Measurements from ENCODE around the gene OLFML2A.
A peak's percentile ranks its signal among the peaks of the same experiment; 100 is the strongest.

The OLFML2A gene

GRCh38 chr9:124857533-124858162 lies 80.7 kb downstream of the OLFML2A start:
- H3K36me3 ChIP-seq (ENCODE audit: control insufficient read depth, insufficient read depth, low read length), result peaks cover 46% of the 10 kb centered on the region

GRCh38 chr9:124858330-124859046 lies 81.6 kb downstream of the OLFML2A start:
- no peaks in the 10 kb centered on the region for H3K9me3 ChIP-seq (ENCODE audit: control insufficient read depth, insufficient read depth, low read length)
- no peaks in the 10 kb centered on the region for H3K27me3 ChIP-seq (ENCODE audit: control insufficient read depth, insufficient read depth, low read length)
- peaks cover 4% of the 10 kb centered on the region; the same call in 1 of the 2 replicates for H3K4me1 ChIP-seq (ENCODE audit: control insufficient read depth, insufficient read depth, low read length)
- H3K36me3 ChIP-seq (ENCODE audit: control insufficient read depth, insufficient read depth, low read length), result peaks cover 46% of the 10 kb centered on the region
- H3K27ac ChIP-seq (ENCODE audit: low read depth, low read length), result peak overlapping the region; percentile 33
- H3K4me3 ChIP-seq (ENCODE audit: low read depth, low read length), result no peak overlapping the region
- H3K9ac ChIP-seq (ENCODE audit: low read depth, low read length), result no peak overlapping the region

More at GRCh38 chr9:124857533-124858162, 80.7 kb downstream of the OLFML2A start:
- no peak overlapping the region for H3K4me3 ChIP-seq (ENCODE audit: low read depth, low read length)
- H3K9me3 ChIP-seq (ENCODE audit: control insufficient read depth, insufficient read depth, low read length), result no peaks in the 10 kb centered on the region
- H3K27me3 ChIP-seq (ENCODE audit: control insufficient read depth, insufficient read depth, low read length), result no peaks in the 10 kb centered on the region
- H3K27ac ChIP-seq (ENCODE audit: low read depth, low read length), result peak overlapping the region; percentile 8
- H3K4me1 ChIP-seq (ENCODE audit: control insufficient read depth, insufficient read depth, low read length), result peaks cover 5% of the 10 kb centered on the region; the same call in 1 of the 2 replicates
- H3K9ac ChIP-seq (ENCODE audit: low read depth, low read length), result no peak overlapping the region

DNA sequence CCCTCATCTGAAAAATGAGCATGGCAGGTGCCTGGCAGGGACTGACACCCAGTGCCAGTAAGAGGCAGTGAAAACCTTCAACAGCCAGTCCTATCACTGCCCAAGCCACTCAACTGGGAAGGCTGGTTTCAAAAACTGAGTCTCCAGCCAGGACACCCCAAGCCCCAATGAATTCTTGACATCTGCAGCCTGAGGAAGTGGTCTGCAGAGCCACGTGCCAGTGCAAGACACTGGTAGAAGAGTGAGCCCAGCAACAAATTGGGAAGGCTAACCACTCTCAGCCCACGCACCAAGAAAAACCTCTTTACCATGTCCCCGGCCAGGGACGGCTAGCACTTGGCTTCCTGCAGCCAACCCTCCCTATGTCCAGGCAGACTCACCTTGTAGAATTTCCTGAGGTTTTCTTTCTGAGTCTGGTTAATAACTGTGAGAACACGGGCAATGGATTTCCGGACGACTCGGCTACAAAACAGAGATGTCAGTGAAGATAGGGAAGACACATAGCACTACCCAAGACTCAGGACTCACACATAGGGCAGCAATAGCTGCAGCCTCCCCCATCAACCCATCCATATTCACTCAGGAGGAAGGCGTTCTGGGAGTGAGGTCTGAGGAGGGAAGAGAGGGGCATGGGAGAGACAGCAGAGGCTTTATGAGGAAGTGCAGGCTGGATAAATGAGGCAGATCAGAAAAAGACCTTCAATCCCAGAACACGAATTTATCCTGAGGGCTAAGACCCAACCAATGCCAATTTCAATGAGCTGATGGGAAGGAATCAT lies 83.1 kb downstream of the OLFML2A start:
- Histone ChIP-seq H3K4me1 (ENCODE audit: control insufficient read depth, insufficient read depth, low read length) (peaks cover 4% of the 10 kb centered on the region; the same call in 1 of the 2 replicates), H3K9ac (ENCODE audit: low read depth, low read length) (0 out of 2 replicates have a peak overlapping the region, but pooled peaks have one; percentile 18), H3K4me3 (ENCODE audit: low read depth, low read length) (peak overlapping the region; percentile 88), H3K9me3 (ENCODE audit: control insufficient read depth, insufficient read depth, low read length) (no peaks in the 10 kb centered on the region), H3K36me3 (ENCODE audit: control insufficient read depth, insufficient read depth, low read length) (peaks cover 46% of the 10 kb centered on the region), H3K27me3 (ENCODE audit: control insufficient read depth, insufficient read depth, low read length) (no peaks in the 10 kb centered on the region), H3K27ac (ENCODE audit: low read depth, low read length) (peak overlapping the region; percentile 32)

- peaks cover 46% of the 10 kb centered on the region for H3K36me3 ChIP-seq (ENCODE audit: control insufficient read depth, insufficient read depth, low read length)
- no peaks in the 10 kb centered on the region for H3K27me3 ChIP-seq (ENCODE audit: control insufficient read depth, insufficient read depth, low read length)
- H3K4me3 ChIP-seq (ENCODE audit: low read depth, low read length), result peak overlapping the region; percentile 88
- H3K9me3 ChIP-seq (ENCODE audit: control insufficient read depth, insufficient read depth, low read length), result no peaks in the 10 kb centered on the region
- H3K9ac ChIP-seq (ENCODE audit: low read depth, low read length), result peak overlapping the region; percentile 99
- peak overlapping the region; percentile 96 for H3K27ac ChIP-seq (ENCODE audit: low read depth, low read length)
- H3K4me1 ChIP-seq (ENCODE audit: control insufficient read depth, insufficient read depth, low read length), result peaks cover 4% of the 10 kb centered on the region; the same call in 1 of the 2 replicates
Observed at GRCh38 chr9:124860582-124861341, 83.8 kb downstream of the OLFML2A start.

DNA sequence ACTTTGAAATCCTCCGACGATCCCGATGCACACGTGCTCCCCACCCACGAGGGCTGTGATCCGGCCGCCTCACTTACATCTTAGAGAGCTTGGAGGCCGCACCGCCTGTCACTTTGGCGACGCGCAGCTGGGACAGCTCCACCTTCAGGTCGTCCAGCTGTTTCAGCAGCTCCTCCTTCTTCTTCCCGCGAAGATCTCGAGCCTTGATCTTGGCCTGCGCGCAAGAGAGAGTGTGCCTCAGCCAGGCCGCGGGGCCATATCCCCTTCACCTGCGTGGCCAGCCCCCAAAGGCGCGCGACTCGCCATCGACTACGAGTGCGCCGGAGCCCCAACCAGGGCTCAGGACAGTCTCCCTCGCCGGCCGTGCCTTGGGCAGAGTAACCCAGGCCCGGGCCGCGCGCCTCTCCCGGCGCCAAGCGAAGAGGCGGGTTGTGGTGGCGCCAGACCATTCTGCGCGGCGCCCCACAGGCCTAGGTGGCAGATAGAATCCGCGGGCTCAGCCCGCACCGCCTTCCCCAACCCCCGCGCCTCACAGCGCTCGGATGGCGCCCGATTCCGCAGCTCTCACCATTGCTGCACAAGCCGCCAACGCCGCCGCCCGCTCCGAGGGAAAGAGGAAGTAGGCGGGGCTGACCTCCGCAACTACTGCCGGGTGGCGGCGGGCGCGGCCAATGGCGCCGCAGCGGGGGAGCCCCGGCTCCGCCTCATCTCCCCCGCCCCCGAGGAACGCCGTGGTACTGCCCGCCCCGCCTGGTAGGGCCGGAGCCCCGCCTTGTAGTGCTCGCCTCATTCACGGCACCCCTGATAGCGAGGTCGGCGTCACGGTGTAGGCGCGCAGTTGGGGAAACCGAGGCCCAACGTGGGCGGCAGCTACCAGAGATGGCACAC lies 84.7 kb downstream of the OLFML2A start, which contains the start of the genes ARPC5L and RPL35:
ARPC5L (plus strand) TSS at position 789 of the 888 bp plus-strand sequence. CDS start 7,161 bp downstream, outside the sequence.
RPL35 (minus strand) TSS at position 616 of the 888 bp plus-strand sequence; CDS start at position 571, 45 bp downstream.
- H3K27ac ChIP-seq (ENCODE audit: low read depth, low read length), result peak within 1 kb of the TSS; percentile 96
- peak within 1 kb of the TSS; percentile 99 for H3K9ac ChIP-seq (ENCODE audit: low read depth, low read length)
- H3K36me3 ChIP-seq (ENCODE audit: control insufficient read depth, insufficient read depth, low read length), result peaks cover 46% of the 10 kb centered on the region
- H3K4me3 ChIP-seq (ENCODE audit: low read depth, low read length), result peak within 1 kb of the TSS; percentile 88
- H3K9me3 ChIP-seq (ENCODE audit: control insufficient read depth, insufficient read depth, low read length), result no peaks in the 10 kb centered on the region
- no peaks in the 10 kb centered on the region for H3K27me3 ChIP-seq (ENCODE audit: control insufficient read depth, insufficient read depth, low read length)
- H3K4me1 ChIP-seq (ENCODE audit: control insufficient read depth, insufficient read depth, low read length), result peaks cover 4% of the 10 kb centered on the region; the same call in 1 of the 2 replicates

DNA sequence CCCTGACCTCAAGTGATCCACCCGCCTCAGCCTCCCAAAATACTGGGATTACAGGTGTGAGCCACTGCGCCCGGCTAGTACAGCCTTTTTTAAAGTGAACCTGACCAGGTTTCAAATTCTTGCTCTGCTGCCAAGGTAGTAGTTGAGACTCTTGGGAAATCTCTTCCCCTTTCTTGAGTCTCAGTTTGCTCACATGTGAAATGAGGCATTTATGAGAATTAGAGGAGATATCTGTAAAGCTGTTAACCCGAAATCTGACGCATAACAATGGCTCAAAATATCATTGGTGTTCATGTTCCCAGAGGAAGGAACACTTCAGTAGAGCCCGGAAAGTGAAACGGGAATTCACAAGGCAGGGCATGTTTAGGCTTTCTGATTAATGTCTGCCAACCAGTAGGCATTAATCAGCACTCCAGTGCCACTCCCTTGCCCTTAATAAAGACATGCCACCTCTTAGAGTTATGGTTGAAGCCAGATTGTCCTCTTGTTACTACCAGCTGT lies 86.5 kb downstream of the OLFML2A start:
- Histone ChIP-seq H3K27me3 (ENCODE audit: control insufficient read depth, insufficient read depth, low read length) (no peaks in the 10 kb centered on the region), H3K9me3 (ENCODE audit: control insufficient read depth, insufficient read depth, low read length) (no peaks in the 10 kb centered on the region), H3K36me3 (ENCODE audit: control insufficient read depth, insufficient read depth, low read length) (peaks cover 28% of the 10 kb centered on the region), H3K9ac (ENCODE audit: low read depth, low read length) (no peak overlapping the region), H3K27ac (ENCODE audit: low read depth, low read length) (no peak overlapping the region), H3K4me1 (ENCODE audit: control insufficient read depth, insufficient read depth, low read length) (peaks cover 18% of the 10 kb centered on the region; the same call in 1 of the 2 replicates), H3K4me3 (ENCODE audit: low read depth, low read length) (no peak overlapping the region)

Measured in HUES48 (cell line).